Keratinocyte (primary cell): ENCODE data around the gene SQOR. TPM values are rescaled to one million over a fixed set of nuclear protein-coding genes. Genes with fewer than 3 reads are reported as not detected.
"Not testable (repeated sequence)": the region's sequence is repeated elsewhere in the genome, so short reads cannot be mapped to it uniquely, and the experiment has no call there.

ENCODE experiments used
- DNase-seq: peaks from one replicate; pipeline ENCODE4 v3.0.0-alpha.2; 2011; ENCODE audit warnings: low read depth, missing footprints, low spot score
- FAIRE-seq: peaks from 2 replicates; lab custom pipeline; 2011; peaks lifted over from hg19 to GRCh38; lab: Jason Lieb, UNC
- H2AFZ ChIP-seq: 2 replicates; pipeline ENCODE4 v1.6.0; 2012; ENCODE audit warnings: low read length, control low read depth, inconsistent platforms; ENCODE audit not compliant: control insufficient read depth
- H3K27ac ChIP-seq: 2 replicates; pipeline ENCODE4 v1.5.1; 2011; ENCODE audit warnings: low read length; ENCODE audit not compliant: control insufficient read depth, insufficient read depth
- H3K27me3 ChIP-seq: 3 replicates; pipeline ENCODE4 v1.6.0; 2011; ENCODE audit warnings: low read length; ENCODE audit not compliant: control insufficient read depth, insufficient read depth; ENCODE audit errors: extremely low read depth
- H3K36me3 ChIP-seq, 2 experiments: 2 replicates in 1 of 2; 3 replicates in 1 of 2; pipeline ENCODE4 v1.5.1; 2011; ENCODE audit warnings: low read length in 2 of 2, mild to moderate bottlenecking in 1 of 2; ENCODE audit not compliant: control insufficient read depth in 2 of 2, insufficient read depth in 2 of 2; ENCODE audit errors: extremely low read depth in 1 of 2
- H3K4me1 ChIP-seq: 3 replicates; pipeline ENCODE4 v1.5.1; 2011; ENCODE audit warnings: low read length; ENCODE audit not compliant: control insufficient read depth, insufficient read depth; ENCODE audit errors: extremely low read depth
- H3K4me2 ChIP-seq: 3 replicates; pipeline ENCODE4 v1.6.0; 2011; ENCODE audit warnings: low read depth, low read length; ENCODE audit not compliant: control insufficient read depth, insufficient read depth; ENCODE audit errors: extremely low read depth
- H3K4me3 ChIP-seq, 3 experiments: fragments of 200-600 bp in 1 of 3; sonication (generic) in 1 of 3; 2 replicates in 2 of 3; 3 replicates in 1 of 3; pipeline ENCODE4 v1.5.1; 2011 to 2016; ENCODE audit warnings: low read length in 3 of 3, mild to moderate bottlenecking in 3 of 3, control low read depth in 2 of 3, inconsistent platforms in 1 of 3, low read depth in 1 of 3, mixed read lengths in 1 of 3, mixed run types in 1 of 3, moderate library complexity in 1 of 3; ENCODE audit not compliant: control insufficient read depth in 2 of 3, insufficient read depth in 2 of 3; ENCODE audit errors: extremely low read depth in 1 of 3
- H3K79me2 ChIP-seq: 2 replicates; pipeline ENCODE4 v1.6.0; 2012; ENCODE audit warnings: low read length; ENCODE audit not compliant: control insufficient read depth, insufficient read depth
- H3K9ac ChIP-seq: 3 replicates; pipeline ENCODE4 v1.6.0; 2011; ENCODE audit warnings: low read length; ENCODE audit not compliant: control insufficient read depth, insufficient read depth; ENCODE audit errors: extremely low read depth
- H3K9me1 ChIP-seq: 3 replicates; pipeline ENCODE4 v1.6.0; 2011; ENCODE audit warnings: low read length; ENCODE audit not compliant: control insufficient read depth, insufficient read depth; ENCODE audit errors: extremely low read depth
- H3K9me3 ChIP-seq: 2 replicates; pipeline ENCODE4 v1.5.1; 2012; ENCODE audit warnings: low read depth, low read length; ENCODE audit not compliant: control insufficient read depth
- H4K20me1 ChIP-seq: 3 replicates; pipeline ENCODE4 v1.6.0; 2011; ENCODE audit warnings: low read length; ENCODE audit not compliant: control insufficient read depth, insufficient read depth; ENCODE audit errors: extremely low read depth
- CTCF ChIP-seq, 3 experiments: IDR thresholded peaks in 1 of 3; conservative IDR thresholded peaks in 1 of 3; optimal IDR thresholded peaks in 1 of 3; 2 replicates in 2 of 3; 3 replicates in 1 of 3; pipeline versions ENCODE3 to v1.5.1; 2011; ENCODE audit warnings: low read length in 3 of 3, mild to moderate bottlenecking in 3 of 3, moderate library complexity in 2 of 3, control low read depth in 1 of 3, inconsistent platforms in 1 of 3; ENCODE audit not compliant: insufficient read depth in 2 of 3; ENCODE audit errors: extremely low read depth in 1 of 3
- EZH2 ChIP-seq: IDR thresholded peaks from one replicate; pipeline ENCODE4 v1.6.1; 2012; ENCODE audit warnings: inconsistent platforms, mild to moderate bottlenecking, low read length, moderate library complexity
- dilution Hi-C: fragments of 300-500 bp; cut with MboI; formaldehyde crosslinking; loops from one replicate; pipeline ENCODE4 v1.7.0; 2020; ENCODE audit warnings: low sequenced_read_pairs; ENCODE audit not compliant: extremely low pct_ligation_motif_present
- polyA plus RNA-seq, 5 experiments: library from polyadenylated mRNA; depleted of rRNA in 3 of 5; stranded (reverse) in 3 of 5; stranded (forward) in 1 of 5; unstranded in 1 of 5; fragments of >200 nt; gene quantifications; 1 replicate in 1 of 5; 2 replicates in 3 of 5; 3 replicates in 1 of 5; pipeline versions ENCODE4 v1.2.1 to v1.2.3, GENCODE V29; 2011 to 2012; ENCODE audit warnings: missing spikeins in 2 of 5, low read depth in 1 of 5, low replicate concordance in 1 of 5

SQOR gene
- polyA plus RNA-seq, 1 donor (not counting 4 experiments of a cell fraction or from before 2014, with no cell fraction given), result 140 TPM

GRCh38 chr15:45648521-45649200, 13.8 kb downstream of the SQOR start:
- FAIRE-seq, result peak; percentile 94
- dilution Hi-C loops, result no loop called here
- peak overlapping the region; percentile 65 for H3K9ac ChIP-seq

GRCh38 chr15:45650007-45650406, 15.2 kb downstream of the SQOR start:
- H3K9me3 ChIP-seq, H3K9ac ChIP-seq, H3K27ac ChIP-seq, FAIRE-seq, dilution Hi-C loops, H3K4me2 ChIP-seq, H3K9me1 ChIP-seq, H4K20me1 ChIP-seq, H3K27me3 ChIP-seq, H2AFZ ChIP-seq, H3K36me3 ChIP-seq, H3K4me3 ChIP-seq, DNase-seq: not testable (repeated sequence)
- Histone ChIP-seq H3K4me1 (peaks cover 31% of the 10 kb centered on the region), H3K79me2 (peaks cover 80% of the 10 kb centered on the region)

More at GRCh38 chr15:45648521-45649200, 13.8 kb downstream of the SQOR start:
- H3K36me3 ChIP-seq, result peaks cover 1 to 4% of the 10 kb centered on the region in 2 experiments
- peaks cover 33% of the 10 kb centered on the region for H3K4me1 ChIP-seq
- H3K4me2 ChIP-seq, result peak overlapping the region; percentile 86
- H3K27me3 ChIP-seq, result no peaks in the 10 kb centered on the region
- H3K27ac ChIP-seq, result peak overlapping the region; percentile 91
- peaks cover 3% of the 10 kb centered on the region for H3K9me1 ChIP-seq
- DNase-seq, result no peak
- no peaks in the 10 kb centered on the region for H4K20me1 ChIP-seq
- H2AFZ ChIP-seq, result peak overlapping the region; percentile 56
- H3K9me3 ChIP-seq, result no peaks in the 10 kb centered on the region
- TF ChIP-seq CTCF (optimal IDR thresholded peaks at IDR 0.05 in 1 of 3, IDR thresholded peaks at IDR 0.05 in 1 of 3, conservative IDR thresholded peaks at IDR 0.05 in 1 of 3; ENCODE audit: extremely low read depth in 1 of 3, insufficient read depth in 2 of 3, low read length in 3 of 3), result no peak
- no peak for TF ChIP-seq EZH2
- H3K79me2 ChIP-seq, result peaks cover 80% of the 10 kb centered on the region
- H3K4me3 ChIP-seq, result peak overlapping the region in 2 of 3 experiments; percentile 44 to 57
